ENCODE results near the gene LAX1.

GRCh38 chr1:203771901-203772301 lies 6.9 kb downstream of the LAX1 start:
- TF ChIP-seq, protein P1, sequence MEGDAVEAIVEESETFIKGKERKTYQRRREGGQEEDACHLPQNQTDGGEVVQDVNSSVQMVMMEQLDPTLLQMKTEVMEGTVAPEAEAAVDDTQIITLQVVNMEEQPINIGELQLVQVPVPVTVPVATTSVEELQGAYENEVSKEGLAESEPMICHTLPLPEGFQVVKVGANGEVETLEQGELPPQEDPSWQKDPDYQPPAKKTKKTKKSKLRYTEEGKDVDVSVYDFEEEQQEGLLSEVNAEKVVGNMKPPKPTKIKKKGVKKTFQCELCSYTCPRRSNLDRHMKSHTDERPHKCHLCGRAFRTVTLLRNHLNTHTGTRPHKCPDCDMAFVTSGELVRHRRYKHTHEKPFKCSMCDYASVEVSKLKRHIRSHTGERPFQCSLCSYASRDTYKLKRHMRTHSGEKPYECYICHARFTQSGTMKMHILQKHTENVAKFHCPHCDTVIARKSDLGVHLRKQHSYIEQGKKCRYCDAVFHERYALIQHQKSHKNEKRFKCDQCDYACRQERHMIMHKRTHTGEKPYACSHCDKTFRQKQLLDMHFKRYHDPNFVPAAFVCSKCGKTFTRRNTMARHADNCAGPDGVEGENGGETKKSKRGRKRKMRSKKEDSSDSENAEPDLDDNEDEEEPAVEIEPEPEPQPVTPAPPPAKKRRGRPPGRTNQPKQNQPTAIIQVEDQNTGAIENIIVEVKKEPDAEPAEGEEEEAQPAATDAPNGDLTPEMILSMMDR (IDR thresholded peaks at IDR 0.05), result no peak
- no peak for TF ChIP-seq POLR2A (IDR thresholded peaks at IDR 0.05)

Data from esophagus squamous epithelium (tissue), 4 donors.